OCI-LY3 (cell line): ENCODE results near the gene COLEC11.

ENCODE experiments used
- H2AFZ ChIP-seq: fragments of 200-600, 300-600 bp; shearing (Covaris generic); 2 replicates; pipeline ENCODE4 v1.6.0; 2014; ENCODE audit warnings: antibody characterized with exemption, low read depth, low read length
- H3K27ac ChIP-seq: fragments of 200-600, 300-600 bp; sonication (generic); 2 replicates; pipeline ENCODE4 v1.5.1; 2014; ENCODE audit warnings: mild to moderate bottlenecking, low read length, moderate library complexity, mixed read lengths
- H3K27me3 ChIP-seq: fragments of 200-600, 300-600 bp; sonication (generic); 2 replicates; pipeline ENCODE4 v1.6.1; 2014; ENCODE audit warnings: low read depth, low read length, mixed read lengths
- H3K36me3 ChIP-seq: fragments of 200-600, 300-600 bp; sonication (generic); replicated peaks from 2 replicates; pipeline ENCODE3; 2014; ENCODE audit warnings: low read depth, low read length, mixed read lengths
- H3K4me1 ChIP-seq: fragments of 300-600, 200-600 bp; sonication (generic); 2 replicates; pipeline ENCODE4 v1.6.1; 2014; ENCODE audit warnings: low read length, mixed read lengths
- H3K4me2 ChIP-seq: fragments of 200-600, 300-600 bp; sonication (generic); 2 replicates; pipeline ENCODE4 v1.6.1; 2014; ENCODE audit warnings: low read length, mixed read lengths
- H3K4me3 ChIP-seq: fragments of 300-600, 200-600 bp; sonication (generic); 2 replicates; pipeline ENCODE4 v1.5.1; 2014; ENCODE audit warnings: antibody characterized with exemption, mild to moderate bottlenecking, low read length, moderate library complexity
- H3K79me2 ChIP-seq: fragments of 300-600, 200-600 bp; shearing (Covaris generic); 2 replicates; pipeline ENCODE4 v1.6.1; 2014; ENCODE audit warnings: mild to moderate bottlenecking, low read length, mixed read lengths
- H3K9ac ChIP-seq: fragments of 300-600, 200-600 bp; shearing (Covaris generic); 2 replicates; pipeline ENCODE4 v1.6.0; 2014; ENCODE audit warnings: mild to moderate bottlenecking, low read length, moderate library complexity
- H3K9me3 ChIP-seq: fragments of 200-600, 300-600 bp; shearing (Covaris generic); 2 replicates; pipeline ENCODE4 v1.6.1; 2014; ENCODE audit warnings: low read length, mixed read lengths; ENCODE audit not compliant: insufficient read depth
- H4K20me1 ChIP-seq: fragments of 200-600, 300-600 bp; sonication (generic); 2 replicates; pipeline ENCODE4 v1.6.1; 2016; ENCODE audit warnings: low read length, mixed read lengths; ENCODE audit not compliant: insufficient read depth
- EZH2phosphoT487 ChIP-seq: fragments of 200-600 bp; shearing (Covaris generic); IDR thresholded peaks from 2 replicates; pipeline ENCODE4 v1.6.1; 2018; ENCODE audit warnings: antibody characterized with exemption, mixed run types, low read depth
- TF ChIP-seq, protein P1 (sequence below): fragments of 200-600, 300-600 bp; sonication (generic); IDR thresholded peaks from 2 replicates; pipeline ENCODE4 v1.5.1; 2014; ENCODE audit warnings: antibody characterized with exemption, low read length, low read depth

The COLEC11 gene

DNA sequence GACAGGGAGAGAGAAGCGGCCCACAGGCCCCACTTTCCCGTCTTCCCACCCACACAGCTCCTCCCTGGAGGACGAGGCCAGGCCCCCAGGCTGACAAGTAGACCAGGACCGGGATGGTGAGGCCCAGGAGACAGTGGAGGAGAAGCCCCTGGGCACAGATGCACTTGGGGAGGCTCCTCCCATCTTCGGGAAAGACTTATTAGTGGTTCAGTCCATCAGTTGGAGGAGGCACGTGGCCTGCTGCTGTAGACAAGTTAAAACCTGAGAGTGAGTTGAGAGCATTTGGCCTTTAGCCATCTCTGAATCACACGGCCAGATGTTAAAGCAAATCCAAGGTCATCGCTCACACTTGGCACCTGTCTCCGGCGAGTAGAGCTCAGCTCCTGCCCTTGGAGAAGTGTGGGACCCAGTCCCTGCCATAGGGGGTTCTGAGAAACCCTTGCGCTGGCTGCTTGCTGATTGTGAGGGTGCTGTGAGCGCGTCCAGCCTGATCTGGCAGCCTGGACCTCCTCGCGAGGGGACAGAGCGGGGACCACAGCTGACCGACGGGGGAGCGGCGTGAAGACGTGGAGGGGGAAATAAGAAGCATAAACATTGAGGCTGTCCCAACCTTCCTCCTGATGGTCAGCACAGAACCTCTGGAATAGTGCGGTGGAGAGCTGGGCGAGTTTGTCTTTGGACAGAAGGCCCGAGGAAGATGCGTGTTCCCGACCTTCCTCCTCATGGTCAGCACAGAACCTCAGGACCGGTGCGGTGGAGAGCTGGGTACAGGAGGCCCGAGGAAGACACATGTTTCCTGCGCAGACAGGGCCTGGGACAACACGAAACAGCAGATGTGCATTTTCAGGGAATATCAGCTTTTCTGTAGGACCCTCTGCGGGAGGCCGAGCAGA is 38.4 kb downstream of the COLEC11 start:
- no peaks in the 10 kb centered on the region for H4K20me1 ChIP-seq
- no peaks in the 10 kb centered on the region; the same call in 1 of the 2 replicates for H3K27me3 ChIP-seq
- H2AFZ ChIP-seq: no peak overlapping the region
- H3K79me2 ChIP-seq: no peaks in the 10 kb centered on the region
- TF ChIP-seq EZH2phosphoT487: no peak
- TF ChIP-seq, protein P1, sequence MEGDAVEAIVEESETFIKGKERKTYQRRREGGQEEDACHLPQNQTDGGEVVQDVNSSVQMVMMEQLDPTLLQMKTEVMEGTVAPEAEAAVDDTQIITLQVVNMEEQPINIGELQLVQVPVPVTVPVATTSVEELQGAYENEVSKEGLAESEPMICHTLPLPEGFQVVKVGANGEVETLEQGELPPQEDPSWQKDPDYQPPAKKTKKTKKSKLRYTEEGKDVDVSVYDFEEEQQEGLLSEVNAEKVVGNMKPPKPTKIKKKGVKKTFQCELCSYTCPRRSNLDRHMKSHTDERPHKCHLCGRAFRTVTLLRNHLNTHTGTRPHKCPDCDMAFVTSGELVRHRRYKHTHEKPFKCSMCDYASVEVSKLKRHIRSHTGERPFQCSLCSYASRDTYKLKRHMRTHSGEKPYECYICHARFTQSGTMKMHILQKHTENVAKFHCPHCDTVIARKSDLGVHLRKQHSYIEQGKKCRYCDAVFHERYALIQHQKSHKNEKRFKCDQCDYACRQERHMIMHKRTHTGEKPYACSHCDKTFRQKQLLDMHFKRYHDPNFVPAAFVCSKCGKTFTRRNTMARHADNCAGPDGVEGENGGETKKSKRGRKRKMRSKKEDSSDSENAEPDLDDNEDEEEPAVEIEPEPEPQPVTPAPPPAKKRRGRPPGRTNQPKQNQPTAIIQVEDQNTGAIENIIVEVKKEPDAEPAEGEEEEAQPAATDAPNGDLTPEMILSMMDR: no peak
- no peaks in the 10 kb centered on the region for H3K9me3 ChIP-seq
- no peaks in the 10 kb centered on the region for H3K36me3 ChIP-seq
- H3K4me2 ChIP-seq: no peak overlapping the region
- no peak overlapping the region for H3K9ac ChIP-seq
- no peak overlapping the region for H3K27ac ChIP-seq
- no peaks in the 10 kb centered on the region for H3K4me1 ChIP-seq
- no peak overlapping the region for H3K4me3 ChIP-seq

- H2AFZ ChIP-seq: no peak overlapping the region
- no peaks in the 10 kb centered on the region for H3K9me3 ChIP-seq
- H3K27me3 ChIP-seq: no peaks in the 10 kb centered on the region; the same call in 1 of the 2 replicates
- H3K9ac ChIP-seq: no peak overlapping the region
- H3K79me2 ChIP-seq: no peaks in the 10 kb centered on the region
- peaks cover 3% of the 10 kb centered on the region; the same call in 1 of the 2 replicates for H3K4me1 ChIP-seq
- H3K27ac ChIP-seq: no peak overlapping the region
- TF ChIP-seq, protein P1: no peak
- no peak for TF ChIP-seq EZH2phosphoT487
- no peak overlapping the region for H3K4me3 ChIP-seq
- H4K20me1 ChIP-seq: no peaks in the 10 kb centered on the region
- H3K36me3 ChIP-seq: no peaks in the 10 kb centered on the region
- H3K4me2 ChIP-seq: no peak overlapping the region
These were observed 39.2 kb downstream of the COLEC11 start for GRCh38 chr2:3633982-3634595.

DNA sequence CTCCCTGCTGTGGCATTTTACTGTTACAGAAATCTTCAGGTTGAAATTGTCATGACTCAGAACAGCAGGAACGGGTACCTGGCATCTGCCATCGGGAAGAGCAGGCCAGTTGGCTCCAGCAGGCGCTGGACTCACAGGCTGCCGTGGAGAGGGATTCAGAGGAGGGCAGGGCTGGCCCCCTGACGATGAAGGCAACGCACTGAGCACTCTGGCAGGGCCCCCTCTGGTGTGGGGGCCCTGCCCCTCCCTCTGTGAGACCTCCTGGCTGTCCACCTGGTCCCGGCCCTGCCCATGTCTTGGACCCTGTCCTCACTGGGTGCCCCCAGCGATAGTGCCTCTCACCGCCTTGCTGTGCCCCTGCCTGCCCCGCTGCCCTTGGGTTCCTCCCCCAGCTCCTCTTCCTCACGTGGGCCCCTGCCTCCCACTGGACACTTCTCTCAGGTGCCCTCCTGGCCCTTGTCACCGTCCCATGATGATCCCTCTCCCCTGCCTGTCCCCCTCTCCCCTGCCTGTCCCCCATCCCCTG is 39.7 kb downstream of the COLEC11 start:
- Histone ChIP-seq H3K9ac (no peak overlapping the region), H3K4me1 (peaks cover 3% of the 10 kb centered on the region; the same call in 1 of the 2 replicates), H3K27ac (no peak overlapping the region), H2AFZ (no peak overlapping the region), H3K9me3 (no peaks in the 10 kb centered on the region), H3K79me2 (no peaks in the 10 kb centered on the region), H3K27me3 (no peaks in the 10 kb centered on the region; the same call in 1 of the 2 replicates), H4K20me1 (no peaks in the 10 kb centered on the region), H3K36me3 (no peaks in the 10 kb centered on the region), H3K4me3 (no peak overlapping the region), H3K4me2 (no peak overlapping the region)
- no peak for TF ChIP-seq EZH2phosphoT487
- TF ChIP-seq, protein P1: no peak
